Neural cell (in vitro differentiated cells): Measurements from ENCODE around the gene SWSAP1. TPM values are rescaled to one million over a fixed set of nuclear protein-coding genes. Genes with fewer than 3 reads are reported as not detected.
"Not testable (repeated sequence)": the region's sequence is repeated elsewhere in the genome, so short reads cannot be mapped to it uniquely, and the experiment has no call there.

ENCODE experiments used
- H2AFZ ChIP-seq: fragments of 200-600, 300-800 bp; sonication (generic), shearing (Covaris generic); 2 replicates; pipeline ENCODE4 v1.6.0; 2014; ENCODE audit warnings: low read depth, mild to moderate bottlenecking, antibody characterized with exemption, low read length, moderate library complexity
- H3F3A ChIP-seq: fragments of 200-600 bp; shearing (Covaris generic); 2 replicates; pipeline ENCODE4 v1.6.1; 2016; ENCODE audit warnings: mild to moderate bottlenecking, moderate library complexity, mixed read lengths, antibody characterized with exemption, low read length; ENCODE audit not compliant: insufficient read depth, poor library complexity, severe bottlenecking
- H3K27ac ChIP-seq: fragments of 200-600, 300-800 bp; sonication (generic), shearing (Covaris generic); 2 replicates; pipeline ENCODE4 v1.5.1; 2014; ENCODE audit warnings: mild to moderate bottlenecking, low read length, moderate library complexity
- H3K27me3 ChIP-seq: fragments of 300-800, 200-600 bp; sonication (generic), shearing (Covaris generic); 2 replicates; pipeline ENCODE4 v1.6.0; 2014; ENCODE audit warnings: mild to moderate bottlenecking, low read depth, low read length, moderate library complexity; ENCODE audit not compliant: insufficient read depth
- H3K36me3 ChIP-seq: fragments of 300-800, 200-600 bp; sonication (generic), shearing (Covaris generic); 2 replicates; pipeline ENCODE4 v1.5.1; 2014; ENCODE audit warnings: mild to moderate bottlenecking, antibody characterized with exemption, low read length, moderate library complexity; ENCODE audit not compliant: insufficient read depth
- H3K4me2 ChIP-seq: fragments of 300-800, 200-600 bp; sonication (generic), shearing (Covaris generic); 2 replicates; pipeline ENCODE4 v1.6.0; 2014; ENCODE audit warnings: mild to moderate bottlenecking, low read length
- H3K4me3 ChIP-seq: fragments of 300-800, 200-600 bp; sonication (generic), shearing (Covaris generic); 2 replicates; pipeline ENCODE4 v1.5.1; 2014; ENCODE audit warnings: mild to moderate bottlenecking, low read length, moderate library complexity
- H3K79me2 ChIP-seq: fragments of 200-600 bp; shearing (Covaris generic); replicated peaks from 2 replicates; pipeline ENCODE4 v1.6.0; 2014; ENCODE audit warnings: mild to moderate bottlenecking, low read length, moderate library complexity; ENCODE audit not compliant: insufficient read depth
- H3K9ac ChIP-seq: fragments of 300-800, 200-600 bp; sonication (generic), shearing (Covaris generic); 2 replicates; pipeline ENCODE4 v1.6.1; 2016; ENCODE audit warnings: mild to moderate bottlenecking, low read length, mixed read lengths
- H3K9me2 ChIP-seq: fragments of 200-600 bp; shearing (Covaris generic); 2 replicates; pipeline ENCODE4 v1.6.1; 2016; ENCODE audit warnings: mild to moderate bottlenecking, low read length, mixed read lengths; ENCODE audit not compliant: insufficient read depth
- H3K9me3 ChIP-seq: fragments of 200-600, 300-800 bp; sonication (generic), shearing (Covaris generic); 2 replicates; pipeline ENCODE4 v1.6.1; 2016; ENCODE audit warnings: mild to moderate bottlenecking, mixed run types, low read length, moderate library complexity, mixed read lengths
- H4K20me1 ChIP-seq: fragments of 200-600 bp; shearing (Covaris generic); 2 replicates; pipeline ENCODE4 v1.6.1; 2016; ENCODE audit warnings: mild to moderate bottlenecking, mixed run types; ENCODE audit not compliant: insufficient read depth
- EP300 ChIP-seq: fragments of 450-650 bp; conservative IDR thresholded peaks from 2 replicates; pipeline ENCODE4 v1.6.1; 2014; ENCODE audit warnings: antibody characterized with exemption, mild to moderate bottlenecking, moderate library complexity; ENCODE audit not compliant: poor library complexity, severe bottlenecking
- EZH2 ChIP-seq: fragments of 200-600, 300-800 bp; shearing (Covaris generic), sonication (generic); IDR thresholded peaks from 2 replicates; pipeline ENCODE4 v1.6.1; 2014; ENCODE audit warnings: antibody characterized with exemption, low read length, borderline replicate concordance, mild to moderate bottlenecking; ENCODE audit not compliant: insufficient read depth, poor library complexity, severe bottlenecking
- MXI1 ChIP-seq: fragments of 450-650 bp; conservative IDR thresholded peaks from 2 replicates; pipeline ENCODE4 v1.6.1; 2014; ENCODE audit warnings: antibody characterized with exemption, mild to moderate bottlenecking; ENCODE audit not compliant: poor library complexity, severe bottlenecking
- POLR2AphosphoS5 ChIP-seq: IDR thresholded peaks from 2 replicates; pipeline ENCODE4 v1.6.1; 2012
- RAD21 ChIP-seq: fragments of 450-650 bp; conservative IDR thresholded peaks from 2 replicates; pipeline ENCODE4 v1.6.1; 2014; ENCODE audit warnings: antibody characterized with exemption, mild to moderate bottlenecking, moderate library complexity
- SMC3 ChIP-seq: fragments of 450-650 bp; conservative IDR thresholded peaks from 2 replicates; pipeline ENCODE4 v1.6.1; 2014; ENCODE audit warnings: antibody characterized with exemption, mild to moderate bottlenecking, moderate library complexity; ENCODE audit not compliant: poor library complexity
- TAF1 ChIP-seq: IDR thresholded peaks from 2 replicates; pipeline ENCODE4 v1.6.1; 2012; ENCODE audit warnings: low read depth
- polyA plus RNA-seq: library from polyadenylated mRNA; depleted of rRNA; stranded (reverse); fragments of >200 nt; gene quantifications from 2 replicates; pipeline ENCODE4 v1.2.3, GENCODE V29; 2014
- TF ChIP-seq, protein P1 (sequence below): fragments of 450-650 bp; IDR thresholded peaks from 2 replicates; pipeline ENCODE4 v1.5.1; 2014; ENCODE audit warnings: antibody characterized with exemption, mild to moderate bottlenecking, moderate library complexity; ENCODE audit not compliant: poor library complexity, severe bottlenecking

SWSAP1 gene
- polyA plus RNA-seq, 1 donor from 2014 or later: 2.4 TPM

DNA sequence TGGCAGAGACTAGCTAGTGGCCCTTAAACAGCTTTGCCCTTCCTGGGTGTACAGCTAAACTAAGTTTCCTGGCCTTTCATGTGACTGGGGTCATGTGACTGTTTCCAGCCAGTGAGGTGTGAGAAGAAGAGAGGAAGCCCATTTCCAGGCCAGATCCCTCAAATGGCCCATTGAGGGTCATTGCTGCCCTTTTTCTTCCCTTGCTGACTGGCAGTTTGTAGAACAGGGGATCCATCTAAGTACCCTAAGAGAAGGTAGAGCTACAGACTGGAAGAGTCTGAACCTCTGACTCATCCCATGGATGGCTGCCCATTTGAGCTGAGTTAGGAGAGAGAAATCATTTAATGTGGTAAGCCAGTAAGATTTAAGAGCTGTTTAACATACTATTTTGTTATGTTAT, 2.8 kb downstream of the SWSAP1 start:
- peaks cover 5% of the 10 kb centered on the region for H3K27me3 ChIP-seq
- H3K4me3 ChIP-seq: no peak overlapping the region
- peaks cover 9% of the 10 kb centered on the region for H3F3A ChIP-seq
- H4K20me1 ChIP-seq: no peaks in the 10 kb centered on the region
- H3K9me3 ChIP-seq: no peaks in the 10 kb centered on the region
- no peaks in the 10 kb centered on the region for H3K36me3 ChIP-seq
- H3K27ac ChIP-seq: no peak overlapping the region
- H3K79me2 ChIP-seq: no peaks in the 10 kb centered on the region
- H2AFZ ChIP-seq: no peak overlapping the region
- no peak overlapping the region for H3K9ac ChIP-seq
- no peak overlapping the region for H3K4me2 ChIP-seq
- no peak for TF ChIP-seq EZH2
- no peak for TF ChIP-seq TAF1
- TF ChIP-seq POLR2AphosphoS5: no peak
- no peaks in the 10 kb centered on the region for H3K9me2 ChIP-seq

DNA sequence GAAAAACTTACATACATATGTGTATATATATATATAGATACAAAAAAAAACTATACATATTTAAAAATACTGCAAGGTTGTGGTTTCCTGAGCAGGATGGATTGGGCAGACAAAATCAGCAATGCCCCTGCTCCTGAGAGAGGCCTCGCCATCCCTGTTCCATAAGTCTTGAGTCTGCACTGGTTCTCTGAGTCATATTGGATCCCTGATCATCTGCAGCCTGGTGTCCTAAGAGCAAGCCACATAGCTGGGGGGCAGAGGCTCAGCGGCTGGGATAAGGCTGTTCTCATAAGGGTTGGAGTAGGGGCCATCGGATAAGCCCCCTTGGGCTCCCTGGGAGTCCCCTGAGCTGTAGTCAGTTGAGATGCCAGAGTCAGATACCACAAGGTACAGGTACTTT, 3.3 kb downstream of the SWSAP1 start:
- peaks cover 9% of the 10 kb centered on the region for H3F3A ChIP-seq
- no peaks in the 10 kb centered on the region for H3K36me3 ChIP-seq
- no peaks in the 10 kb centered on the region for H3K79me2 ChIP-seq
- no peak overlapping the region for H3K27ac ChIP-seq
- peaks cover 9% of the 10 kb centered on the region for H3K27me3 ChIP-seq
- no peak for TF ChIP-seq POLR2AphosphoS5
- no peak for TF ChIP-seq EP300
- TF ChIP-seq TAF1: no peak
- TF ChIP-seq SMC3: no peak
- TF ChIP-seq, protein P1, sequence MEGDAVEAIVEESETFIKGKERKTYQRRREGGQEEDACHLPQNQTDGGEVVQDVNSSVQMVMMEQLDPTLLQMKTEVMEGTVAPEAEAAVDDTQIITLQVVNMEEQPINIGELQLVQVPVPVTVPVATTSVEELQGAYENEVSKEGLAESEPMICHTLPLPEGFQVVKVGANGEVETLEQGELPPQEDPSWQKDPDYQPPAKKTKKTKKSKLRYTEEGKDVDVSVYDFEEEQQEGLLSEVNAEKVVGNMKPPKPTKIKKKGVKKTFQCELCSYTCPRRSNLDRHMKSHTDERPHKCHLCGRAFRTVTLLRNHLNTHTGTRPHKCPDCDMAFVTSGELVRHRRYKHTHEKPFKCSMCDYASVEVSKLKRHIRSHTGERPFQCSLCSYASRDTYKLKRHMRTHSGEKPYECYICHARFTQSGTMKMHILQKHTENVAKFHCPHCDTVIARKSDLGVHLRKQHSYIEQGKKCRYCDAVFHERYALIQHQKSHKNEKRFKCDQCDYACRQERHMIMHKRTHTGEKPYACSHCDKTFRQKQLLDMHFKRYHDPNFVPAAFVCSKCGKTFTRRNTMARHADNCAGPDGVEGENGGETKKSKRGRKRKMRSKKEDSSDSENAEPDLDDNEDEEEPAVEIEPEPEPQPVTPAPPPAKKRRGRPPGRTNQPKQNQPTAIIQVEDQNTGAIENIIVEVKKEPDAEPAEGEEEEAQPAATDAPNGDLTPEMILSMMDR: no peak
- no peak overlapping the region for H3K4me3 ChIP-seq
- no peak overlapping the region for H3K4me2 ChIP-seq
- H3K9me2 ChIP-seq: no peaks in the 10 kb centered on the region
- H3K9me3 ChIP-seq: no peaks in the 10 kb centered on the region
- H2AFZ ChIP-seq: no peak overlapping the region
- no peak overlapping the region for H3K9ac ChIP-seq
- no peaks in the 10 kb centered on the region for H4K20me1 ChIP-seq

GRCh38 chr19:11378319-11379189, 4.1 kb downstream of the SWSAP1 start:
- Histone ChIP-seq H3K4me2 (no peak overlapping the region), H3K9ac (no peak overlapping the region), H3K27me3 (peaks cover 17% of the 10 kb centered on the region), H3K27ac (no peak overlapping the region), H3K9me2 (no peaks in the 10 kb centered on the region), H3K36me3 (no peaks in the 10 kb centered on the region), H3K9me3 (no peaks in the 10 kb centered on the region), H3F3A (peaks cover 6% of the 10 kb centered on the region), H3K79me2 (no peaks in the 10 kb centered on the region), H2AFZ (no peak overlapping the region), H4K20me1 (no peaks in the 10 kb centered on the region), H3K4me3 (no peak overlapping the region)
- TF ChIP-seq SMC3 (peak; percentile 33), MXI1 (no peak), EP300 (no peak), POLR2AphosphoS5 (no peak), EZH2 (no peak), RAD21 (peak; percentile 44)
- TF ChIP-seq, protein P1: peak; percentile 55

GRCh38 chr19:11379269-11379845, 4.9 kb downstream of the SWSAP1 start:
- not testable (repeated sequence) for H3K36me3 ChIP-seq, H3K9me3 ChIP-seq, H3K79me2 ChIP-seq, H3K4me3 ChIP-seq, H3F3A ChIP-seq, H2AFZ ChIP-seq, H4K20me1 ChIP-seq, H3K4me2 ChIP-seq, H3K9me2 ChIP-seq, H3K27ac ChIP-seq, H3K9ac ChIP-seq
- peaks cover 24% of the 10 kb centered on the region for H3K27me3 ChIP-seq
